NCI-H2171 (cell line): ENCODE measurements around the gene CARD8.

Experiments
- DNase-seq: peaks from one replicate; lab custom pipeline; 2025; lab: John Stamatoyannopoulos, UW

Gene CARD8

GRCh38 chr19:48206397-48207093 is 49.2 kb downstream of the CARD8 start:
- DNase-seq, result no peak

- DNase-seq, result peak; percentile 99
These were observed 51.7 kb downstream of the CARD8 start for GRCh38 chr19:48203794-48204628.

- no peak for DNase-seq
These were observed 52.4 kb downstream of the CARD8 start for GRCh38 chr19:48203222-48203793.

GRCh38 chr19:48196933-48197665 is 58.6 kb downstream of the CARD8 start:
- DNase-seq, result no peak

GRCh38 chr19:48196321-48196763 is 59.4 kb downstream of the CARD8 start:
- DNase-seq, result no peak

GRCh38 chr19:48194844-48195830 is 60.6 kb downstream of the CARD8 start:
- no peak for DNase-seq

- no peak for DNase-seq
These were observed 61.5 kb downstream of the CARD8 start for GRCh38 chr19:48194041-48194843.

GRCh38 chr19:48192750-48193149 is 63.0 kb downstream of the CARD8 start:
- no peak for DNase-seq

- no peak for DNase-seq
These were observed 64.8 kb downstream of the CARD8 start for GRCh38 chr19:48190885-48191284.

- peak; percentile 97 for DNase-seq
These were observed 65.3 kb downstream of the CARD8 start for GRCh38 chr19:48190288-48190884.

GRCh38 chr19:48186541-48186991 is 69.1 kb downstream of the CARD8 start:
- peak; percentile 51 for DNase-seq

- no peak for DNase-seq
These were observed 69.7 kb downstream of the CARD8 start for GRCh38 chr19:48186015-48186414.

- DNase-seq, result no peak
These were observed 72.4 kb downstream of the CARD8 start for GRCh38 chr19:48183356-48183755.

- no peak for DNase-seq
These were observed 73.3 kb downstream of the CARD8 start for GRCh38 chr19:48182434-48182833.

- DNase-seq, result no peak
These were observed 74.2 kb downstream of the CARD8 start for GRCh38 chr19:48181505-48181904.

- no peak for DNase-seq
These were observed 79.5 kb downstream of the CARD8 start for GRCh38 chr19:48176226-48176625.

GRCh38 chr19:48175578-48175977 is 80.1 kb downstream of the CARD8 start:
- DNase-seq, result no peak

GRCh38 chr19:48174445-48175030 is 81.2 kb downstream of the CARD8 start:
- DNase-seq, result no peak

- no peak for DNase-seq
These were observed 84.0 kb downstream of the CARD8 start for GRCh38 chr19:48171710-48172109.
